AG20443 (cell line): ENCODE results near the gene PRRC2A.
A peak's percentile ranks its signal among the peaks of the same experiment; 100 is the strongest.

ENCODE experiments used
- DNase-seq: peaks from one replicate; pipeline ENCODE4 v3.0.0; 2012; ENCODE audit warnings: low spot score, mixed read lengths

PRRC2A gene

GRCh38 chr6:31620586-31621319, at the start of gene PRRC2A:
TSS of gene PRRC2A (plus strand) at chr6:31620715. CDS start at chr6:31622790, 2,075 bp downstream.
- peak; percentile 97 for DNase-seq

GRCh38 chr6:31572041-31572911, 48.2 kb upstream of the PRRC2A start, which contains the start of gene LTA:
TSS of gene LTA (plus strand) at chr6:31572289. CDS start at chr6:31572743, 454 bp downstream.
- DNase-seq = no peak

GRCh38 chr6:31573239-31574105, 47.0 kb upstream of the PRRC2A start:
- DNase-seq = no peak

- DNase-seq = no peak
Measured at GRCh38 chr6:31574106-31575061, 46.1 kb upstream of the PRRC2A start.

- DNase-seq = no peak
Measured at GRCh38 chr6:31575335-31575901, 45.1 kb upstream of the PRRC2A start, which contains the start of gene TNF. TSS of gene TNF (plus strand) at chr6:31575565. CDS start at chr6:31575742, 177 bp downstream.

- no peak for DNase-seq
Measured at GRCh38 chr6:31575952-31576685, 44.4 kb upstream of the PRRC2A start.

- DNase-seq = no peak
Measured at GRCh38 chr6:31576897-31577578, 43.5 kb upstream of the PRRC2A start.

GRCh38 chr6:31577579-31577966, 42.9 kb upstream of the PRRC2A start:
- DNase-seq = no peak

- no peak for DNase-seq
Measured at GRCh38 chr6:31578184-31579118, 42.1 kb upstream of the PRRC2A start.

GRCh38 chr6:31579119-31579505, 41.4 kb upstream of the PRRC2A start:
- DNase-seq = no peak

GRCh38 chr6:31579546-31580437, 40.7 kb upstream of the PRRC2A start:
- no peak for DNase-seq

- no peak for DNase-seq
Measured at GRCh38 chr6:31580438-31580740, 40.1 kb upstream of the PRRC2A start.

- peak; percentile 96 for DNase-seq
Measured at GRCh38 chr6:31580807-31581433, 39.6 kb upstream of the PRRC2A start.

GRCh38 chr6:31581434-31582229, 38.9 kb upstream of the PRRC2A start:
- DNase-seq = no peak

- DNase-seq = no peak
Measured at GRCh38 chr6:31582230-31582643, 38.3 kb upstream of the PRRC2A start, which contains the start of gene LTB. TSS of gene LTB (minus strand) at chr6:31582424. CDS start at chr6:31582417, 7 bp downstream.

GRCh38 chr6:31585491-31585890, 35.0 kb upstream of the PRRC2A start:
- DNase-seq = no peak
